ENCODE data around the gene TANGO6. TPM values are rescaled to one million over a fixed set of nuclear protein-coding genes. Genes with fewer than 3 reads are reported as not detected.

The TANGO6 gene
- total RNA-seq, 1 donor from 2014 or later: 26.6 TPM

DNA sequence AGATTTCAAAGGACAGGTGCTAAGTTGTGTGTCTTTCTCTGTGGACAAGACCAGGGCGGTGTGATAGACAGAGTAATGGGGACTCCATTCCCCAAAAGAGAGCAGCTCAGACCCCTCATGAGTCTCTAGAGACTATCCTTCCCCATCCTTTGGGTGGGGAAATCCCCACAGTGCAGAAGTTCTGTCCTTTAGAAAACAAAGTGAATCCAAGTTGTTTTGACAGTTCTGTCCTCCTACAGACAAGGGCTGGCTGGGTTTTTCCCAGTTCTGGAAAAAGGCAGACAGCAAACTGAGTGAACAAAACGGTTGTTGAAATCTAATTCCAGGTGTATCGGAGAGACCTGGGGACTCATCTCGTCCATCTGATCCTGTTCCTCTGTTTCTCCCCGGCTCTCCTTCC is 251.2 kb downstream of the TANGO6 start:
- DNase-seq (ENCODE audit: low spot score): no peak

DNA sequence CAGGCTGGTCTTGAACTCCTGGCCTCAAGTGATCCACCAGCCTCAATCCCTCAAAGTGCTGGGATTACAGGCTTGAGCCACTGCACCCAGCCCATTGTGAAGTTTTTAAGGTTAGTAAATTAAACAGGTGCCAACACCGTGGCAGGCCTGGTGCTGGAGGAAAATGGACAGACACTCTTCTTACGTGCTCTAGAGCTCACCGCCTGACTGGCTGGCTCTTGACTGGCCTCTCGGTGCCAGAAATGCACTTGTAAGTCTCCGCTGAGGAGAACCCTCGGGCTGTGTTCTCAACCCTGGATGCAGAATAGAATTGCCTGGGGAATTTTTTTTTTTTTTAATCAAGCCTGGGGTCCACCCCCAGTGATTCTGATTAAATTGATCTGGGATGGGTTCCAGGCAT is 251.9 kb downstream of the TANGO6 start:
- no peak for DNase-seq (ENCODE audit: low spot score)

DNA sequence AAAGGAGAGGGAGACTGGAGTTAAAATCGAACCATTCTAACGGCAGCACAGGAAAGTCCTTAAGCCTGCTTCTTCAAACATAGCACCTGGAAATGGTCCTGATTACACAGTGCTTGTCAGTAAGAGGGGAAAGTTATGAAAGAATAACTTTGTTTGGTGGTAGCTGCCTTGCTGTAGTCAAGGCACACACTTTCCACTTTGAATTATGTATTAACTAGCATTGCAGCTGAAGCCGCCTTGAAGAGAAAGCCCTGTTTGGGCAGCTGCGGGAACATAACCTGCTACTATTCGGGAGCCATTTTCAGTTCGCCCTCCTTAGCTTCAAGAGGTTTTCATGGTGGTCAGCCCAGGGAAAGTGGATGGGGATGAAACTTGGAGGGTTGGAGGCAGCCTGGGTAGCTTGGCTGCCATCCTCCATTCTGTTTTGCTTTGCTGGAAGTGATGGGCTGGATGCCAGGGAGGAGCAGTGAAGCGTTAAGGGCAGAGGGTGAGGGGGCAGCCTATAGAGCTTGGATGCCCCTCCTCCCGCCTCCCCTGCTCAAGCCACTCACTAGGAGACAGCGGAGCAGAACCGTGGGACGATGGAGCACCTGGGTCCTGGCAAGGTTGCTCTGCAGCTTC is 256.9 kb downstream of the TANGO6 start:
- DNase-seq (ENCODE audit: low spot score): no peak

DNA sequence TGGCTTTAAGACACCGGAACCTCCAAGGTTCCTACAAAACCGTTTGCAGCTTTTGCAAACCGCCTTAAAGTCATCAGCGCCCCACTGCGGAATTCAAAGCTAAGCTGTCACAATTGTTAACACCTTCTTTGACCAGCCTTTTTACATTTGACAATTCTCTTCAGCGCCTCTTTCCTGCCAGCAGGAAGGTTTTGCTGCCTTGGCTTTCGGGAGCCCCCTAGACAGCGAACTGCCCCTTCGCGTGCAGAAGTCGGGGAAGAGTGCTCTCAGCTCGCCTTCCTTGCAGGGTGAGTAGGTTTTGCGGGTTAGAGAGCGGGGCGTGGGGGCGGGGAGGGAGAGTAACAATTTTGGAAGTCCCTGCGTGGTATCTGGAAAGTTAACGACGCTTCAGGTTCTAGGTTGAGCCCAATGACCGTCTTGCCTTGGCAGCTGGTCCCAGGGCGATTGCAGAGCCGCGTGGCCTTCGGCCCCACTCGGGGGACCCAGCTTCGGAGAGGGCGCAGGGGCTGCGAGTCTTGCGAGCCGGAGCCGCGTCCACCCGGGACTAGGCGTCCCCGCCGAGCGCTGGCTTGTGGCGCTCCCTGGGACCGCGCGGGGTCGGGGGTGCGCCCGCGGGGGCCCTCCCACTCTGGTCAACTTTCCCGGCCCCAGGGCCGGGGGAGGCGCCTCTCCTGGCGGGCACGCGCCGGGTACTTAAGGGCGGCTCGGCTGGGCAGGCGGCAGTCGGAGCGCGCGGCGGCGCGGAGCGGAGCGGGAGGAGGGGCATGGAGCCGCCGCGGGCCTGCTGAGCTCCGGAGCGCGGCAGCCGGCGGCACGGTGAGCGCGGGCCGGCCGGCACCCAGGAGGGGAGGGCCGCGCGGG is 262.4 kb downstream of the TANGO6 start, which contains the start of gene HAS3:
Gene HAS3 (plus strand): TSS at position 153 of the 861 bp plus-strand sequence. CDS start 3,743 bp downstream, outside the sequence.
- DNase-seq (ENCODE audit: low spot score): peak; percentile 67

DNA sequence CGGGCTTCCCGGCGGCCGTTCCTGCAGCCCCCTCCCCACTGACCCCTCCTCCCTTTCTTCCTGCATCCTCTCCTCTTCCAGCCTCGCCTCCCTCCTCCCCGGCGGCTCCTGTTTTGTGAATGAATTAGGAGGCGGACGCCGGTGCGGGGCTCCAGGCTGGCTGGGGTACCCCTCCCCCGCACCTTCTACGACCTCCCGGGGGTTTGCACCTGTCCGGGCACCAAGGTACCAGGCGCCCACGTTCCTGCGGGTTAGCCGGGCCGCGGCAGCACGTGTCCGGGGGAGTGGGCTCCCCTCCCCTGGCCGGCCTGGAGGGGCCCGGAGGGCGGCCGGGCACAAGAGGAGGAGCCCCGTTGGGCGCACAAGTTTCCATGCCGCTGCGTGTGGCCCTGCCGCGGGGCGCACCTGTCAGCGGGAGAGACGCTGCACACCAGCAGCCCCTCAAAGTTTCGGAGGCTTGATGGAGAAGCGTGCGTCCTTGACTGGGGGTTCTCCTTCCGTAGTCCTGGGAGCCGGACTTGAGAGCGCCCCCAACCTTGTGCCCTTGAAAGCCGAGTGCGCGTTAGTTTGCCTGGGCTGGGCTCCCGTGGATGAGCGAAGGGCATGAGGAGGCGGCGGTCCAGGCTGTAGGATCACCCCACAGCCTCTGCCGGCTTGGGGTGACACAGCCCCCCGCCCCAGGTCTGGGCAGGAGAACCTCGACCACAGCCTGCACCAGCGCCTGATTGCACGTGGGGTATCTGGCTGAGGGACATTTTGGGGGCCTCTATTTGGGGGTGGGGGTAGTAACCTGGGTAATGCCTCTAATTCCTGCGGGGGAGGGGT is 263.4 kb downstream of the TANGO6 start:
- no peak for DNase-seq (ENCODE audit: low spot score)

DNA sequence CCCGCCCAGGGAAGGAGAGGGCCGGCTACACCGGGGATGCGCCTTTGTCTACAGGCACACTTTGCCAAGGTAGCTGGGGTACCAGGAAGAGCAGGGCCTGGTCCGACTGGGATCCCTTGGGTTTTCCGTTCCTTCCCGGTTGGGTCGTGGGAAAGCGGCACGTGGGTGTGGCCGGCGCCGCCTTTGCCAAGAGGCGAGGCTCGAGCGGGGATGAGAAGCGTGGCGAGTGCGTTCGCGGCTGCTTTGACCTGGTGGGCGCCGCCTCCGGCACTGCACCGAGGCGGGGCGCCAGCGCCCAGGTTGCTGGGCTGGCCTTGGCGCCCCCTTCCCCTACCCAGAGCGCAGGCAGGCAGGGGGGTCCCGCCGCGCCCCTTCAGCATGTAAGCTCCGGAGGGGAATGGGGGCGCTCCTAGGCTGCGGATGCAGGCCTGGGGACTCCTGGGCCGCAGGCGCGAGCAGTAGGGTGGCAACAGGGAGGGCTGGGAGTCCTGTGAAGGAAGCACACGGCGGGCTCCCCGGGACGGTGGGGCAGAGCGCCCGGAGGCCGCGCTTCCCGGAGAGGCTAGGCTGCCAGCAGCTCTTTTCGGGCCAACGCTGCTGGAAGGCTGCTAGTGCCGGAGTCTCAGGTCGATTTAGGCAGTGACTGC is 264.1 kb downstream of the TANGO6 start:
- no peak for DNase-seq (ENCODE audit: low spot score)

DNA sequence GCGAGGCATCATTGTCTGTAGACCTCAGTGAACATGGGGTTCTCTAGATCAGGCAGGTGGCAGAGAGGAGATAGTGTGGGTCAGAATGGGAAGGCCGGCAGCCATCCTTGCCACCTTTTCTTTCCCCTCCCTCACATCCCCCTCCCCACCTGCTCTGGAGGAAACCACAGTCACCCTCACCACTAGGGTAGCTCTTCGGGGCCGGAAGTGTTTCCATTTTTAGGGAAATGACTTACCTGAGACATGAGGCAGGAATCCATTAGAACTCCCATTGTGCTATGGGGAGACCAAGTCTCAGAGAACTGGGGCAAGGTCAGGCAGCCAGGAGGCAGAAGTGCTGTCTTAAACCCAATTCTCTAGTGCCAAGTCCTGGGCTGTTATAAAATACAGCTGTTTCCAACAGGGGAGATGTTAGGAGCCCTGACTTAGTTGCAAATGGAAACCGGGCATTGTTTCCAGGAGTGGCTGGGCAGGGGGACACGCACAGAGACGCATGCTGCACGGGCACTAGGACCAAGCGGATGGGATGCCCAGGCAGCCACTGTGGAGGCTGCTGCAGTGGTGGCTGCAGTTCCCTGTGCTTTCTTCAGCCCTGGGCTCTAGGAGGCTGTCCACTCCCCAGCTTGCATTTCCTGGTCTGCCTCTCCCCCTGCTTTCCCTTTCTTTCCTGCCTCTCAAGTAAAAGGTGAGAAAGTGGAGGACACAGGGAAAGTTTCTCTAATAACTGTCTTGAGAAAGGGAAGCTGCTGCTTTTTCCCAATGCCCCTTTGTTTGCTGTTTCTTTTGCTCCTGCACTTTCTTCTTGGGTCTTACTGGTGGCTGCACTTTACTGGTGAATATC is 265.0 kb downstream of the TANGO6 start:
- no peak for DNase-seq (ENCODE audit: low spot score)

DNA sequence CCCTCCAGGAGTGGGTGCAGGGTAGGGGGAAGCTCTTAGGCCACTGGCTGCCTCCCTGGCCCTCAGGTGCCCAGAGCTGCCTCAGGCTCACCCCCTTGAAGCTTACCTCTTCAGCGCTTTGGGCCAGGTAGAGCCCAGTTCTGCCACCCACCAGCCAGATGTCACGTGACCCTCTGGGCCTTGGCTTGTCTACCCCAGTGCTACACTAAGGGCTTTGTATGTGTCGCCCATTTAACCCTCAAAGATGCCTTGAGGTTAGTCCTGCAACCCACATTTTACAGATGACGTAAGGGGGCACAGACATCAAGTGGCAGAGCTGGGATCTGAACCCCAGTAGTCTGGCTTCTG is 265.5 kb downstream of the TANGO6 start:
- DNase-seq (ENCODE audit: low spot score): no peak

DNA sequence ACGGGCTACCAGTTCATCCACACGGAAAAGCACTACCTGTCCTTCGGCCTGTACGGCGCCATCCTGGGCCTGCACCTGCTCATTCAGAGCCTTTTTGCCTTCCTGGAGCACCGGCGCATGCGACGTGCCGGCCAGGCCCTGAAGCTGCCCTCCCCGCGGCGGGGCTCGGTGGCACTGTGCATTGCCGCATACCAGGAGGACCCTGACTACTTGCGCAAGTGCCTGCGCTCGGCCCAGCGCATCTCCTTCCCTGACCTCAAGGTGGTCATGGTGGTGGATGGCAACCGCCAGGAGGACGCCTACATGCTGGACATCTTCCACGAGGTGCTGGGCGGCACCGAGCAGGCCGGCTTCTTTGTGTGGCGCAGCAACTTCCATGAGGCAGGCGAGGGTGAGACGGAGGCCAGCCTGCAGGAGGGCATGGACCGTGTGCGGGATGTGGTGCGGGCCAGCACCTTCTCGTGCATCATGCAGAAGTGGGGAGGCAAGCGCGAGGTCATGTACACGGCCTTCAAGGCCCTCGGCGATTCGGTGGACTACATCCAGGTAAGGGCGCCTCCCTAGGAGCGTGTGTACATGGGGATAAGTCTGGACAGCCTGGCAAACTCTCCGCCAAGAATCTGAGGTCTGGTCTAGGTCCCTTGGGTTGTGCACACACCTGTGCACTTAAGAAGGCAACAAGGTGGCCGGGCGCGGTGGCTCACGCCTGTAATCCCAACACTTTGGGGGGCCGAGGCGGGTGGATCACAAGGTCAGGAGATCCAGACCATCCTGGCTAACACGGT is 266.3 kb downstream of the TANGO6 start:
- no peak for DNase-seq (ENCODE audit: low spot score)

DNA sequence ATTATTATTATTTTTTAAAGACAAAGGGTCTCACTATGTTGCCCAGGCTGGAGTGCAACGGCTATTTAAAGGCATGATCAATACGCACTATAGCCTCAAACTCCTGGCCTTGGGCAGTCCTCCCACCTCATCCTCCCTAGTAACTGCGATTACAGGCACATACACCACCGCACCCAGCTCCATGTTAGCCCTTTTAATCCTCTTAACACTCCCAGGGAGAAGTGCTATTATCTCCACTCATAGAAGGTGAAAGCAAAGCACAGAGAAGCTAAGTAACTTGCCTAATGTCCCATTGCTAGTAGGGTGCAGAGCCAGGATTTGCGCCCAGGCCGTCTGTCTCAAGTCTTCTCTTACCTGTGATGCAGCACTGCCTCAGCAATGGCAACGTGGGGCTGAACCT is 267.1 kb downstream of the TANGO6 start:
- DNase-seq (ENCODE audit: low spot score): no peak

DNA sequence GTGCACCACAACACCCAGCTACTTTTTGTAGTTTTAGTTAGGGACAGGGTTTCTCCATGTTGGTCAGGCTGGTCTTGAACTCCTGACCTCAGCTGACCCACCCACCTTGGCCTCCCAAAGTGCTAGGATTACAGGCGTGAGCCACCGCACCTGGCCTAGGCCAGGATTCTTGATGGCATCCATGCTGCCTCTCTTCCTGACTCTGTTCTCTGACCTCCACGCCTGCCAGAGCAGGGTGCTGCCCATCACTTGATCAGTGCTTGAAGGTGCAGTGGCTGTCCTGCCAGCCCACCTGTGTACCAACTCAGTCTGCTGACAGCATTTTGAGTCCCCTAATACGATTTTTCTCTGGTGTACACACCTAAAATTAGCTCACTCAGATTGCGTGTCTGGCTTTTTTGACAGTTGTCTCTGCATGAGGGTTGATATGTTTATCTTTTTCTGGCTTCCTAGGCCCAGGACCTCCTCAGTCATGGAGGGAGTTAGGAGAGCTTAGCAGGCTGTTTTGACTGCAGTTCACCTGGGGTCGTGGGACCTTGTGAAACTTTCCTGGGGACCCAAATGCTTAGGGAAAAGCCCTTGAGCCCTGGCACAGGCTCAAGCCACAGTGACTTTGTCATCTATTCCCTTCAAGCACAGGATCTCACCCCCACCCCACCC is 268.0 kb downstream of the TANGO6 start:
- DNase-seq (ENCODE audit: low spot score): no peak

DNA sequence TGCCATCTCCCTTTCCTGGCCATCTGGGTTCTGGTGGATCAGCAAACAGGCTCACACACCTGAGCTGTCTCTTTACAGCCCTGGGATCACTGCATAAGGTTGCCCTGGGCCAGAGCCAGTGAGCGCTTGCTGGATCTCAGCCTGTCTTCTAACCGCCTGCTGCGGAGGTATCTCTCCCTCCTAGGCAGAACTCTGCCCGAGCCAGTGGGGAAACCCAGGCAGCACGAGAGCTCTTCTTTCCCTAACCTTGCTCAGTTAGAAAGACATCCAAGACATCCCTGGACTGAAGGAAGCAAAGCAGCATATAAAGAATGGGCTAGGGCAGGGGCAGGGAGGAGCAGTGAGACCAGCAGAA is 268.5 kb downstream of the TANGO6 start:
- no peak for DNase-seq (ENCODE audit: low spot score)

DNA sequence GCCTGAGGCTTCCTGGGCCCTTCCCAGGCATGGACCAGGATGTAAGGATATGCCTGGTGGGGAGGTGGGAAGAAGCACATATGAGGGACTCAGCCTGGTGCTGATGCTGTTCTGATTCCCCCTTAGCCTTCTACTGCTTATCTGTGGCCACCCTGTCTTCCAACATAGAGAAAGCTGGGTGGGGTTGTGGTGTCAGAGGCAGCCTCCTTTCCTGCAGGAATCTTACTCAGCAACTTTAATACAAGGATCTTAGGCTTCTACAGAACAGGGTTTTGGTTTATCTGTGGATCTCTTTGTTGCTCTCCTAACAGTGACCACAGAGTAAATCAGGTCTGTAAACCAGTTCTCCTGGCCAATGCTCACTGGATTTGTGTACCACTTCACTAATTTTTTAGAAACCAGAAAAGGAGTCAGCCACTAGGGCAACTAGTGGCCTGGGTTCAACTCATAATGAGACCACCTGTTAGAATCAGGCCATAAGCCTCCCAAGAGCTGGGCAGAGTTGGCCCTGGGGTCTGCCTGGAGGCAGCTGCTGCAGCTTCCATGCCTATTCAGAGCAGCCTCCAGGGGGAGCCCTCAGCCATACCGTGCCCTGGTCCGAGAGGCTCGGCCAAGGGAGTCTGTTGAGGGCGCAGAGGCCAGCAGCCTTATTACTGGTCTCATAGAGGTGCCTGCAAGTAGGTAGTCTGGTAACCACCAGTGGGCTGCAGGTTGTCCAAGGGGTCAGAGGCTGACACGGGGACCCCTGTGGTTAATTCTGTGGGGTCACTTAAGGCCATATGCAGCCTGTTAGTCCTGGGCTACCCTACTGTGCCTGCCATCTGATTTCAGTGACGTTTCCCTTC is 269.2 kb downstream of the TANGO6 start:
- DNase-seq (ENCODE audit: low spot score): no peak

DNA sequence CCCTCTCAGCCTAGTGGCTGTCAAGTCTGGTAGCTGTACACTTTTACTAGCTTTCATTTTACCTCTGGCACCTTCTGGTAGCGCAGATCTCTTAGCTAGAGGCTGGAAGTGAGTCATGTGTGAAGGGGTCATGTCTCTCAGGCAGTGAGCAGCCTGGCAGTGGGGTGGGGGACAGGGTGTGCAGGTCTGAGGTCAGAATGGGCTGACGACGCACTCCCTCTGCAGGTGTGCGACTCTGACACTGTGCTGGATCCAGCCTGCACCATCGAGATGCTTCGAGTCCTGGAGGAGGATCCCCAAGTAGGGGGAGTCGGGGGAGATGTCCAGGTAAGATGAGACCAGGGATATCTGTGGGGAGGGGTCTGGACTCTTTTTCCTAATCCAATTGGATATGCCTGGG is 269.9 kb downstream of the TANGO6 start:
- no peak for DNase-seq (ENCODE audit: low spot score)

DNA sequence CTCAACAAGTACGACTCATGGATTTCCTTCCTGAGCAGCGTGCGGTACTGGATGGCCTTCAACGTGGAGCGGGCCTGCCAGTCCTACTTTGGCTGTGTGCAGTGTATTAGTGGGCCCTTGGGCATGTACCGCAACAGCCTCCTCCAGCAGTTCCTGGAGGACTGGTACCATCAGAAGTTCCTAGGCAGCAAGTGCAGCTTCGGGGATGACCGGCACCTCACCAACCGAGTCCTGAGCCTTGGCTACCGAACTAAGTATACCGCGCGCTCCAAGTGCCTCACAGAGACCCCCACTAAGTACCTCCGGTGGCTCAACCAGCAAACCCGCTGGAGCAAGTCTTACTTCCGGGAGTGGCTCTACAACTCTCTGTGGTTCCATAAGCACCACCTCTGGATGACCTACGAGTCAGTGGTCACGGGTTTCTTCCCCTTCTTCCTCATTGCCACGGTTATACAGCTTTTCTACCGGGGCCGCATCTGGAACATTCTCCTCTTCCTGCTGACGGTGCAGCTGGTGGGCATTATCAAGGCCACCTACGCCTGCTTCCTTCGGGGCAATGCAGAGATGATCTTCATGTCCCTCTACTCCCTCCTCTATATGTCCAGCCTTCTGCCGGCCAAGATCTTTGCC is 271.1 kb downstream of the TANGO6 start:
- no peak for DNase-seq (ENCODE audit: low spot score)

DNA sequence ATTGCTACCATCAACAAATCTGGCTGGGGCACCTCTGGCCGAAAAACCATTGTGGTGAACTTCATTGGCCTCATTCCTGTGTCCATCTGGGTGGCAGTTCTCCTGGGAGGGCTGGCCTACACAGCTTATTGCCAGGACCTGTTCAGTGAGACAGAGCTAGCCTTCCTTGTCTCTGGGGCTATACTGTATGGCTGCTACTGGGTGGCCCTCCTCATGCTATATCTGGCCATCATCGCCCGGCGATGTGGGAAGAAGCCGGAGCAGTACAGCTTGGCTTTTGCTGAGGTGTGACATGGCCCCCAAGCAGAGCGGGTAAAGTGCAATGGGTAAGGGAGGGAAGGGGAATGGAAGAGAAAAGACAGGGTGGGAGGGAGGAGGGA is 271.6 kb downstream of the TANGO6 start:
- no peak for DNase-seq (ENCODE audit: low spot score)

DNA sequence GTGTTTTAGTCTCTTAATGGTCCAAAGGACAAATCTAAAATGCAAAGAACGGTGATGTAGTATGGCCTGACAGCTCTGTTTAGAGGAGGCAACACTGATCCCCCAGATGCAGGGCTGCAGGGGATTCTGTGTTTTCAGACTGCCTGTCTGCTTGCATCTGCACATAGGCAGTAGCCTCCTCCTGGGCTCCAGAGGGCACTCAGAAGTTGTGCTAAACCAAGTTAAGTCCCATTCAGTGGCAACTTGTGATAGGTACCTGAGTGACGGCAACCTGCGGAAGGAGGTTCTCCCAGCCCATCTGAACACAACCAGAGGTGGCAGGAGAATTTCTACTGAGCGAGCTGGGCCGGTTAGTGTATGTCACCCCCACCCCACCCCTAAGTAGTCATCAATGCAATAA is 272.0 kb downstream of the TANGO6 start:
- no peak for DNase-seq (ENCODE audit: low spot score)

DNA sequence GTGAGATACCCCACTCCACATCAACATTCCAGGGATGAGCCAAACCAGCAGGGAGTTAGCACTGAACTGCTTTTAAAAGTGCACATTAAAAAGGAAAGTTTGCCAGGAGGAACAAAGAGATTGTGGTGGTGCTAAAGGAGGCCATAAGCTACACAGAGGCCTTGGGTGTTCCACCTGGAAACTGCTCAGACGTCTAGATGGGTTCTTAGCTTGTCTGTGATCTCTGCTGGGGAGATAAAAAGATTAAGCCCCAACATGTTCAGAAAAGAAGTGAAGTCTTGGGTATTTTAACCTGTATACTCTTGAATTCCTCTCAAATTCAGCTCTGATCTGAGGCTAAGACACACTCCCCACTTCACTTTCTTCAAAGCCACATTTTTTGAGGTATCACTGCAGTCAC is 272.5 kb downstream of the TANGO6 start:
- no peak for DNase-seq (ENCODE audit: low spot score)

Data from ureter (tissue), 1 donor.